Activated CD4-positive, alpha-beta T cell treated with anti-CD3 and anti-CD28 coated beads, Interleukin-2, Interleukin-6, amounts not matched to agents 100 ng/mL and 50 ng/mL, durations not matched to agents 16 hours and 8 hours (primary cell): ENCODE data around the gene ZNF23.
A peak's percentile ranks its signal among the peaks of the same experiment; 100 is the strongest.

Experiments
- DNase-seq: peaks from one replicate; pipeline ENCODE4 v3.0.0-alpha.2; 2020

ZNF23 gene

DNA sequence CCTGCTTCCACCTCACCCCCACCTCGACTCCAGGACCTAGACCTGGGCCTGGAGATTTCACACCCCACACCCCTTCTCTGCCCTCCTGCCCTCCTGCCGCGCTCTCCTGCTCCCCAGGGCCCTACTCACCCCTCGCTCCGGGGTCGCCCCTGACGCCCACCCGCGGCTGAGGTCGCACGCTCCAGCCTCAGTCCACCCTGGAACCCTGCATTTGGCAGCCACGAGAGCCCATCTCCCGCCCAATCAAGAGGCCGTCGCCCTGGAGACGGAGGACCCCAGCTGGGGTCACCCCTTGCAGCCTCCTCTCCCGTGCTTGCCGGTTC lies 36.3 kb downstream of the ZNF23 start:
- no peak for DNase-seq

GRCh38 chr16:71424626-71425025 lies 37.4 kb downstream of the ZNF23 start:
- DNase-seq: no peak

DNA sequence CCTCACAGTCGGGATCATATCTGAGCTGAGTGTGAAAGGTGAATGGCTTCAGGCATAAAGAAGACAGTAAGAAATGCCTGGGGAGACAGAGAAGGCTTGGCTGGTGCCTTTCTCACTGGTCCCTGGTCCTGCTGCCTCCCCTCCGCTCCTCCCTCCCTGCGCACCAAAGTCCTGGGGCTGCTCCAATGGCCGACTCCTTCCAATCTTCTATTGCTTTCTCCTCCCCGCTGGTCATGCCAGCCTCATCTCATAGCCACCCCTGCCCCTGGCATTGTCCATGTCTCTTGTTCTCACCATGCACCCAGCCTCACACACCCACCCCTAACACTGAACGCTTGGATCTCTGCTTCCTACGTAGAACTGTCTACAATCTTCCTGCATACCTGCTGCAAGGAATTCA lies 38.2 kb downstream of the ZNF23 start:
- no peak for DNase-seq

DNA sequence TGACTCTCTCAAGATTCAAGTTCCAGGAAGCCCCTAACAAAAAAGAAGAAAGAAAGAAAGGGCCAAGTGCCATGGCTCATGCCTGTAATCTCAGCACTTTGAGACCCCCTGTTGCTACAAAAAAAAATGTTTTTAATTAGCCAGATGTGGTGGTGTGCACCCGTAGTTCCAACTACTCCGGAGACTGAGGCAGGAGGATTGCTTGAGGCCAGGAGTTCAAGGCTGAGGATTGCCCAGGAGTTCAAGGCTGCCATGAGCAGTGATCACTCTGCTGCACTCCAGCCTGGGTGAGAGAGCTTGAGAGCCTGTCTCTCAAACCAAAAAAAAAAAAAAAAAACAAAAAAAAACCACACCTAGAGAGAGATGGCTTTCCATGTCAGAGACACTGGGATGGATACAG lies 39.0 kb downstream of the ZNF23 start:
- no peak for DNase-seq

DNA sequence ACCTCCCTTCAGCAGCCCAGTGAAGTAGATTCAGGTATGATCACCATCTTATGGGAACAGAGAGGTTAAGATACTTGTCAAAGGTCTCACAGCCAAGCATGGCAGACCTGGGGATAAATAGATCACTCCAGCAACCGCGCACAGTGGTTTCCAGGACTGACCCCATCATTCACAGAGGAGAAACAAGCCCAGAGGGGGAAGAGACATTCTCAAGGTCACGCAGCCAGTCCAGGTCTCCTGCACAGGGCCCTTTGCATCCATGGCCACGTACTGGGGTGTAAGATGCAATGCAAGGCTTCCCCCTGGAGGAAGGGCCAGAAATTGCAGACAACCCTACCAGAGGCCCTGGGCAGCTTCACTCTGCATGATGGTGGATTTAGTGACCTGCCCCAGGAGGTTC lies 40.1 kb downstream of the ZNF23 start:
- DNase-seq: peak; percentile 51

- no peak for DNase-seq
Observed at GRCh38 chr16:71414038-71414437, 48.0 kb downstream of the ZNF23 start.

GRCh38 chr16:71413341-71413740 lies 48.7 kb downstream of the ZNF23 start:
- no peak for DNase-seq

DNA sequence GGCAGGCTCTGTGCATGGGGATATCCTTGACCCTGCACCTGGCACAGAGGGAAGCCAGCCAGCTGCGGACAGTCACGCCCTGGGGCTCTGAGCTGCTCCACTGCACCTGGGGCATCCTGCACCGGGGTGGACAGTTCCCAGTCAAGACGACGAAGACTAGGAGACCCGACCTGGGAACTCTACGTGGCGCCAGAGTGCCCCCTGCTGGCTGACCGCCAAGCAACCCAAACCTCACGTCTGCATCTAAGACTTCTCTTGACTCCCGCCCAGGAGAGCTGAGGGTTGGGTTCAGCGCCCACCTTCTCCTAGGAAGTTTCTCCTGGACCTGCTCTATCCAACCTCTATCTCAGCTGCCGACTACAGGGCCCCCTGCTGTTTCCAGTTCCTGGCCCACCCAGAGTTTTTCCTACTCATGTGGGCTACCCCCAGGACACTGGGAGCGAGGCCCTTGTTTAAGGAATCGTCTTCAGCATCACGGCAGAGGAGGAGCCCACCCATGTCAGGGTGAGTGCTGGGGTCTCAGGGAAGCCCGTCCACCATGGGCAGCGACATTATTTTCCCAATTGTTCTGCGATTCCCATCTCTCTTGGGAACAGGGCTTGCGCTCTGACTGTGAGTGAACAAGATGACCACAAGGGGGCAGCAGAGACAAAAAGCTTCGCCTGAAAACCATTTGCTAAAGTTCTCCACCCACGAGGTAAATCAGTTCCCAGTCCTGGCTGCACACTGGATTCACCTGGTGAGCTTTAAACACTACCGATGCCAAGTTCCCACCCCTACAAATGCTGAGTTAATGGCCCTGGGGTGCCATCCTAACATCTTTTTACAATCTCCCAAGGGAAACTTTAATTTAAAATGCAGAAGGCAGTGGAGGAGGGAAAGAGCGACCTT lies 49.5 kb downstream of the ZNF23 start:
- DNase-seq: peak; percentile 73

GRCh38 chr16:71410146-71410545 lies 51.9 kb downstream of the ZNF23 start:
- no peak for DNase-seq

- DNase-seq: no peak
Observed at GRCh38 chr16:71409011-71409775, 52.9 kb downstream of the ZNF23 start.

- no peak for DNase-seq
Observed at GRCh38 chr16:71408536-71408935, 53.5 kb downstream of the ZNF23 start.

GRCh38 chr16:71407731-71408130 lies 54.3 kb downstream of the ZNF23 start:
- no peak for DNase-seq

DNA sequence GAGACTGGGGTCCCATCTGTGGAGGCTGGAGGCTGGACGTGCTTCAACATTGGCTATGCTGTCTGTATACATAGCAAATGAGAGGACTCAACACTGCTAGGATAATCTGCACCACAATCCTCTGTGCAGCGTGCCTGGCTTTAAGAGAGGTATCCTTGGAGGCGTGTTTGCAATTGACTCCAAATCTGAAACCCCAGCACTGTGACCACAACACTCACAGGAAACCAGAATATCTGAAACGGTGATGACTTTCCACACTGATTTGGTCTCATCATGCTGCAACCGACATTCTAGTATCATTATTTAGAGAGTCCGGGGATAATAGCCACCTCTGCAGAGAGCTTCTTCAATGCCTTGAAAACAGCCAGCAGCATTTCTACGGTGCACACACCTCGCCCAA lies 55.3 kb downstream of the ZNF23 start:
- peak; percentile 8 for DNase-seq

GRCh38 chr16:71406316-71406715 lies 55.7 kb downstream of the ZNF23 start:
- no peak for DNase-seq

- no peak for DNase-seq
Observed at GRCh38 chr16:71404364-71404763, 57.7 kb downstream of the ZNF23 start.

DNA sequence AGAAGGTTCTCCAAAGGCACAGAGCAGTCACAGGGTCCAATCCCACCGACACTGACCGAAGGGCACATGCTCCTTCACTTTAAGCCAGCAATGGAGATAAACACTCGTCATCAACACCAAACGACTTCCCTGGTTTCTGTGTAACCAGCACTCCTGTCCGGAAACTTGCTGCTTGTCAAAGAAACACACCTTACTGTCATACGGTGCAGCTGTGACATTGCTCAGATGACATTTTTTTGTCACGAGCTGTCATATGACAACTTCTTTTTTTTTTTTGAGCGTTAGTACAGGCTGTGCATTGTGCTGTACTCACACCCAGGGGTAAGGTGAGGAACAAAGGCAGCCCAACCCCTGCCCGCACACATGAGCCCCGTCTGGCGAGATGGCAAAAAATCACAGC lies 59.4 kb downstream of the ZNF23 start:
- no peak for DNase-seq

GRCh38 chr16:71402007-71402406 lies 60.0 kb downstream of the ZNF23 start:
- no peak for DNase-seq

DNA sequence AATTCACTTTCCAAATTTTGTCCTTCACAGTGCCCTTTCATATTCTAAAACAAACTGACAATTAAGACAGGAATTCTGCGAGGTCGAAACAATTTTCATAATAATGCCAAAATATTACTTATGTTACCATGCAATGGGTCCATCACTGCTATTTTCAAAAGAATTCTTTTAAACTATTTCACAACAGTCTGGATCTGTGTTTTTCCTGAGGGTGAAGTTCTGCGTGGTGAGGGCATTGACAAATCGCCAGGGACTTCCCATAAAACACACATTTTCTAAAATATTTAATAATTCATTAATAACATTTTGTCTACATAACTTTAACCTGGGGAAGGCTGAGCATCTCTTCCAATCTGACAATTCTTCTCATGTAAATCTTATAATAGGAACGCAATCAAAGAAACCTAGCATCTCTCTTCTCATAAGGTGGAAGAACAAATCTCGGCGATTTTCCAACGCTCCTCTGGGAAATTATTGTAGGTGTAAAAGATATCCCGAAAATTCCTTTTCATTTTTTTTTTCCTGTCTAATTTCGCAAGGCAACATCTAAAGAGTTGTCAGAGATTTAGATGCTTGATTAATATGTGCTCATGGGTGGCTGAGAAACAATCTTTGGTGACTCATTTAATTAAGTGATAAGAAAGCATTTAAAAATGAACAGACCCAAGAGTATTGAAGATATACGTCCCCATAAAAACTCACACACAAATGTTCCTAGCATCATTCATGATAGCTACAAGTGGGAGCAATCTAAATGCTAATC lies 62.1 kb downstream of the ZNF23 start:
- DNase-seq: no peak
